Upper lobe of left lung (tissue), 6 donors: ENCODE data around the gene HSP90AA1. TPM values are rescaled to one million over a fixed set of nuclear protein-coding genes. Genes with fewer than 3 reads are reported as not detected.
A peak's percentile ranks its signal among the peaks of the same experiment; 100 is the strongest.

Experiments
- ATAC-seq, 2 donors: fragments of 200-7000 bp; cut with Tn5 transposase; one replicate each; pipeline ENCODE4 v1.9.1; 2022; ENCODE audit warnings: mild to moderate bottlenecking in 2 of 2, moderate library complexity in 2 of 2; ENCODE audit not compliant: low FRiP score in 2 of 2
- DNase-seq, 2 donors: peaks; one replicate each; pipeline ENCODE4 v3.0.0-alpha.2; 2019 to 2020
- H3K27ac ChIP-seq, 4 donors: fragments of 200-600 bp; sonication (generic); one replicate each; pipeline ENCODE4 v1.5.1; 2016 to 2019
- H3K27me3 ChIP-seq, 4 donors: fragments of 200-600 bp; sonication (generic); one replicate each; pipeline ENCODE4 v1.5.1; 2017 to 2019
- H3K36me3 ChIP-seq, 4 donors: fragments of 200-600 bp; sonication (generic); one replicate each; pipeline ENCODE4 v1.5.1; 2016 to 2019
- H3K4me1 ChIP-seq, 4 donors: fragments of 200-600 bp; sonication (generic); one replicate each; pipeline ENCODE4 v1.5.1; 2018 to 2019
- H3K4me3 ChIP-seq, 4 donors: fragments of 200-600 bp; sonication (generic); one replicate each; pipeline ENCODE4 v1.5.1; 2017 to 2019; ENCODE audit warnings: mild to moderate bottlenecking in 2 of 4, moderate library complexity in 1 of 4
- H3K9me3 ChIP-seq, 4 donors: fragments of 200-600 bp; sonication (generic); one replicate each; pipeline ENCODE4 v1.5.1; 2018 to 2019
- EP300 ChIP-seq, 4 donors: sonication (generic); formaldehyde crosslinking; IDR thresholded peaks; one replicate each; pipeline ENCODE4 v1.5.1; 2017; ENCODE audit warnings: antibody characterized with exemption in 4 of 4, control low read depth in 2 of 4
- POLR2A ChIP-seq, 4 donors: fragments of 450-650 bp; IDR thresholded peaks; one replicate each; pipeline ENCODE4 v1.5.1; 2016 to 2017; ENCODE audit warnings: antibody characterized with exemption in 4 of 4, mild to moderate bottlenecking in 2 of 4
- POLR2AphosphoS5 ChIP-seq, 2 donors: sonication (generic); formaldehyde crosslinking; IDR thresholded peaks; one replicate each; pipeline ENCODE4 v1.5.1; 2017; ENCODE audit warnings: antibody characterized with exemption in 2 of 2
- WGBS, 2 donors: methylation state at CpG; one replicate each; pipeline ENCODE4 v1.1.5; 2017 to 2018; 5-methylcytosine and 5-hydroxymethylcytosine counted together
- total RNA-seq, 6 donors: library from RNA; depleted of rRNA in 4 of 6; stranded (reverse); fragments of >200 nt in 4 of 6; gene quantifications; one replicate each; pipeline versions ENCODE4 v1.1.0 to v1.2.1, GENCODE V29; 2016 to 2021
- TF ChIP-seq, protein P1 (sequence below), 6 experiments: fragments of 450-650 bp in 4 of 6; fragments of 200-600 bp in 2 of 6; sonication (generic) in 2 of 6; IDR thresholded peaks; one replicate each; pipeline ENCODE4 v1.5.1; 2016 to 2019; ENCODE audit warnings: antibody characterized with exemption in 6 of 6
- donor health status: DM: no; HTN: no; CAD: no; lungs with moderate emphysema.
- donor health status: DM: no; HTN: yes; CAD: no; lungs with severe emphysema.

HSP90AA1 gene
- total RNA-seq, 6 donors from 2014 or later = 147 to 509 (median 258) TPM

DNA sequence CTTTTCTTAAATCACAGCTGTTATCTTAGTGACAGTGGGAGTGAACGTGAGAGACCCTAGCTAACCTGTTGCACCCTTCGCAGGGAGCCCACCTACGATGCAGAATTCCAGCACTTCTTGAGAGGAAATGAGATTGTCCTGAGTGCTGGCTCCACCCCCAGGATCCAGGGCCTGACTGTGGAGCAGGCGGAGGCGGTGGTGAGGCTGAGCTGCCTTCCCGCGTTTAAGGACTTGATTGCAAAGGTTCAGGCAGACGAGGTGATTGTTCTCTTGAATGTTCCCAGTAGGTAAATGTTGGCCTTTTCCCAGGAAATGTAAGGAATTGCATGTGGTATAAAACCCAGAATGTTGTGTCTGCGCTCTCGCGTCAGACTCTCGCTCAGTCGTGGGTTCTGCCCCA lies 46.7 kb downstream of the HSP90AA1 start:
- Histone ChIP-seq H3K9me3 (no peaks in the 10 kb centered on the region), H3K27me3 (no peaks in the 10 kb centered on the region), H3K4me1 (no peaks in the 10 kb centered on the region), H3K4me3 (no peak overlapping the region), H3K27ac (no peak overlapping the region), H3K36me3 (peaks cover 78 to 100% (median 97%) of the 10 kb centered on the region in 4 donors)
- TF ChIP-seq EP300 (IDR thresholded peaks at IDR 0.05) = no peak
- TF ChIP-seq POLR2AphosphoS5 (IDR thresholded peaks at IDR 0.05) = no peak
- TF ChIP-seq, protein P1, sequence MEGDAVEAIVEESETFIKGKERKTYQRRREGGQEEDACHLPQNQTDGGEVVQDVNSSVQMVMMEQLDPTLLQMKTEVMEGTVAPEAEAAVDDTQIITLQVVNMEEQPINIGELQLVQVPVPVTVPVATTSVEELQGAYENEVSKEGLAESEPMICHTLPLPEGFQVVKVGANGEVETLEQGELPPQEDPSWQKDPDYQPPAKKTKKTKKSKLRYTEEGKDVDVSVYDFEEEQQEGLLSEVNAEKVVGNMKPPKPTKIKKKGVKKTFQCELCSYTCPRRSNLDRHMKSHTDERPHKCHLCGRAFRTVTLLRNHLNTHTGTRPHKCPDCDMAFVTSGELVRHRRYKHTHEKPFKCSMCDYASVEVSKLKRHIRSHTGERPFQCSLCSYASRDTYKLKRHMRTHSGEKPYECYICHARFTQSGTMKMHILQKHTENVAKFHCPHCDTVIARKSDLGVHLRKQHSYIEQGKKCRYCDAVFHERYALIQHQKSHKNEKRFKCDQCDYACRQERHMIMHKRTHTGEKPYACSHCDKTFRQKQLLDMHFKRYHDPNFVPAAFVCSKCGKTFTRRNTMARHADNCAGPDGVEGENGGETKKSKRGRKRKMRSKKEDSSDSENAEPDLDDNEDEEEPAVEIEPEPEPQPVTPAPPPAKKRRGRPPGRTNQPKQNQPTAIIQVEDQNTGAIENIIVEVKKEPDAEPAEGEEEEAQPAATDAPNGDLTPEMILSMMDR (IDR thresholded peaks at IDR 0.05) = no peak
- no peak for TF ChIP-seq POLR2A (IDR thresholded peaks at IDR 0.05)
- no peak for DNase-seq
- 91 to 96% methylated on average over 13 of the region's 13 CpGs for WGBS, 2 donors
- no peak for ATAC-seq

DNA sequence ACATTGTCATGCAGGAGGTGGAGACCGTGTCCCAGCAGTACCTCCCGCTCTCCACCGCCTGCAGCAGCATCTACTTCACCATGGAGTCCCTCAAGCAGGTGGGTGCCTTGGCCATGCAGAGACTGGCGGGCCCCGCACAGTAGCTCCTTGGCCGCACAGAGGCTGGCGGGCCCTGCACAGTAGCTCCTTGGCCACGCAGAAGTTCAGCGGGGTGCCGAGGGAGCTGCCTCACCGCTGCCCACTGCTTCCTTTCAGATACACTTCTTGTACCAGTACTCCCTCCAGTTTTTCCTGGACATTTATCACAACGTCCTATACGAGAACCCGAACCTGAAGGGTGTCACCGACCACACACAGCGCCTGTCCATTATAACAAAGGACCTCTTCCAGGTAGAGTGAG lies 47.7 kb downstream of the HSP90AA1 start:
- ATAC-seq = no peak
- Histone ChIP-seq H3K27me3 (no peaks in the 10 kb centered on the region), H3K4me1 (no peaks in the 10 kb centered on the region), H3K9me3 (no peaks in the 10 kb centered on the region), H3K4me3 (no peak overlapping the region), H3K36me3 (peaks cover 82 to 100% (median 97%) of the 10 kb centered on the region in 4 donors), H3K27ac (no peak overlapping the region)
- DNase-seq = peak in 1 of 2 donors; percentile 66
- WGBS, 2 donors = 93 to 94% methylated on average over 13 to 16 of the region's 16 CpGs
- no peak for TF ChIP-seq EP300 (IDR thresholded peaks at IDR 0.05)
- TF ChIP-seq, protein P1 (IDR thresholded peaks at IDR 0.05) = no peak
- TF ChIP-seq POLR2A (IDR thresholded peaks at IDR 0.05) = no peak
- TF ChIP-seq POLR2AphosphoS5 (IDR thresholded peaks at IDR 0.05) = no peak

DNA sequence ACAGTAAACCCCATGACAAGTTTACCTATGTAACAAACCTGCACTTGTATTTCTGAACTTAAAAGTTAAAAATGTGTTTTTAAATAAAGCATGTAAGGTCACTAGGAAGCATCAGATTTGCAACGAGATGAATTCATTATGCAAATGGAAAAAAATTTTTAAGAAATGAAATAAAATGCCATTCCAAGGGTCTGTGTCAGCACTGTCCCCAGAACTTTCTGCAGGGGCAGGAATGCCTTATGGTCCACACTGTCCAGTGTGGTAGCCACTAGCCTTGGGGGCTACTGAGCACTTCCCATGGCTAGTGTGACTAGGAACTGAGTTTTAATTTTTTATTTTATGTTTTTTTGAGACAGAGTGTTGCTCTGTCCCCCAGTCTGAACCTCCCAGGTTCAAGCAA lies 49.2 kb downstream of the HSP90AA1 start:
- H3K27ac ChIP-seq = no peak overlapping the region
- no peaks in the 10 kb centered on the region for H3K9me3 ChIP-seq
- no peak for ATAC-seq
- WGBS, 2 donors = 77 to 79% methylated on average over 1 of the region's 1 CpG
- DNase-seq = no peak
- H3K36me3 ChIP-seq = peaks cover 89 to 100% (median 97%) of the 10 kb centered on the region in 4 donors
- TF ChIP-seq POLR2A (IDR thresholded peaks at IDR 0.05) (no peak), POLR2AphosphoS5 (IDR thresholded peaks at IDR 0.05) (no peak), EP300 (IDR thresholded peaks at IDR 0.05) (no peak)
- TF ChIP-seq, protein P1 (IDR thresholded peaks at IDR 0.05) = no peak
- H3K27me3 ChIP-seq = no peaks in the 10 kb centered on the region
- no peaks in the 10 kb centered on the region for H3K4me1 ChIP-seq
- no peak overlapping the region for H3K4me3 ChIP-seq

DNA sequence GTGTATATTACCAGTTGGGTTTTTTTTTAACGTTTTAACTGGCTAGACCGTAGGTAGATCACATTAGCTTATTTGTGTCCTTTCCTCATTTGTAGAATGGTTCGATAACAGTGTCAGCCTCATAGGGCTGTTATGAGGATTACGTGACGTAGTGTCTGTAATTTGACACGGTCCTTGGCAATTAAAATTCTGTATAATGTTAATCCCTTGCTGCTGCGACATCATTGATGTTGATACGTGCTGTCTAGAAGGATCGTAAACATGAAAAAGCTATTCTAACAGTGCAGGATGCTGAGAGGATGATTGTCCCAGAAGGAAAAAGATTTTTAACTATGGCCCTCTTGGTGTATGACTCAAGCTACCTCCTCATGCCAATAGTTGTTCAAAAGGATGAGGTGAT lies 50.9 kb downstream of the HSP90AA1 start:
- peaks cover 82 to 100% (median 97%) of the 10 kb centered on the region in 4 donors for H3K36me3 ChIP-seq
- H3K27ac ChIP-seq = no peak overlapping the region
- no peak for ATAC-seq

More for the DNA sequence above, 50.9 kb downstream of the HSP90AA1 start:
- no peak for DNase-seq
- 95% methylated on average over 9 of the region's 9 CpGs for WGBS, 2 donors
- Histone ChIP-seq H3K4me3 (no peak overlapping the region), H3K4me1 (no peaks in the 10 kb centered on the region), H3K27me3 (no peaks in the 10 kb centered on the region), H3K9me3 (no peaks in the 10 kb centered on the region)
- TF ChIP-seq EP300 (IDR thresholded peaks at IDR 0.05) (no peak), POLR2A (IDR thresholded peaks at IDR 0.05) (no peak), POLR2AphosphoS5 (IDR thresholded peaks at IDR 0.05) (no peak)
- TF ChIP-seq, protein P1 (IDR thresholded peaks at IDR 0.05) = no peak
